Loucy (cell line): Measurements from ENCODE around the gene UGT2B7.

ENCODE experiments used
- CTCF ChIP-seq: fragments of 200-600 bp; sonication (generic); conservative IDR thresholded peaks from 2 replicates; pipeline ENCODE4 v1.5.1; 2014; ENCODE audit warnings: mild to moderate bottlenecking, antibody characterized with exemption, low read length
- EZH2phosphoT487 ChIP-seq: fragments of 200-600 bp; IDR thresholded peaks from 2 replicates; pipeline ENCODE4 v1.6.1; 2018; ENCODE audit warnings: antibody characterized with exemption, mild to moderate bottlenecking, moderate library complexity, borderline replicate concordance

- TF ChIP-seq CTCF = no peak
- no peak for TF ChIP-seq EZH2phosphoT487
Measured at GRCh38 chr4:69115851-69116213, 19.6 kb downstream of the UGT2B7 start.
